HCT116 (cell line): ENCODE measurements around the gene TNXB.

Experiments used
- ATF3 ChIP-seq: IDR thresholded peaks from 2 replicates; pipeline ENCODE4 v1.6.1; 2012
- CTCF ChIP-seq, 3 experiments: fragments of 200-600 bp in 1 of 3; sonication (generic) in 1 of 3; IDR thresholded peaks in 2 of 3; conservative IDR thresholded peaks in 1 of 3; 2 replicates each; pipeline ENCODE4 v1.5.1; 2012 to 2017; ENCODE audit warnings: low read depth in 2 of 3, low read length in 2 of 3, antibody characterized with exemption in 1 of 3, borderline replicate concordance in 1 of 3, control low read depth in 1 of 3, mild to moderate bottlenecking in 1 of 3, mixed read lengths in 1 of 3, mixed run types in 1 of 3, moderate library complexity in 1 of 3; ENCODE audit not compliant: insufficient read depth in 1 of 3
- EGR1 ChIP-seq: IDR thresholded peaks from 2 replicates; pipeline ENCODE4 v1.6.1; 2012; ENCODE audit warnings: low read depth
- EZH2 ChIP-seq: fragments of 200-600 bp; sonication (generic); IDR thresholded peaks from 2 replicates; pipeline ENCODE4 v1.6.1; 2017; ENCODE audit warnings: antibody characterized with exemption, mixed run types
- EZH2phosphoT487 ChIP-seq: fragments of 200-600 bp; IDR thresholded peaks from 2 replicates; pipeline ENCODE4 v1.6.1; 2018; ENCODE audit warnings: antibody characterized with exemption, borderline replicate concordance
- MAX ChIP-seq: IDR thresholded peaks from 2 replicates; pipeline ENCODE4 v1.6.1; 2012
- POLR2A ChIP-seq: IDR thresholded peaks from 2 replicates; pipeline ENCODE4 v1.7.0; 2011; ENCODE audit warnings: borderline replicate concordance; ENCODE audit not compliant: insufficient read depth, insufficient read length; ENCODE audit errors: extremely low read depth
- POLR2AphosphoS5 ChIP-seq: IDR thresholded peaks from 2 replicates; pipeline ENCODE4 v1.6.1; 2011; ENCODE audit warnings: mild to moderate bottlenecking, low read depth, low read length, moderate library complexity
- RAD21 ChIP-seq: IDR thresholded peaks from 2 replicates; pipeline ENCODE4 v1.6.1; 2012; ENCODE audit warnings: low read depth, mild to moderate bottlenecking
- REST ChIP-seq: IDR thresholded peaks from 2 replicates; pipeline ENCODE4 v1.6.1; 2012; ENCODE audit warnings: low read depth
- SIN3A ChIP-seq: IDR thresholded peaks from 2 replicates; pipeline ENCODE4 v1.6.1; 2012; ENCODE audit warnings: low read depth
- ZBTB33 ChIP-seq: IDR thresholded peaks from 2 replicates; pipeline ENCODE4 v1.6.1; 2011; ENCODE audit warnings: mild to moderate bottlenecking, low read length, moderate library complexity; ENCODE audit not compliant: insufficient replicate concordance; ENCODE audit errors: extremely low read depth
- ZFX ChIP-seq: fragments of 450-650 bp; IDR thresholded peaks from 2 replicates; pipeline ENCODE4 v1.6.1; 2017

GRCh38 chr6:32096394-32097258 is 12.5 kb downstream of the TNXB start:
- no peak for TF ChIP-seq CTCF (IDR thresholded peaks at IDR 0.05 in 2 of 3, conservative IDR thresholded peaks at IDR 0.05 in 1 of 3; ENCODE audit: borderline replicate concordance in 1 of 3, insufficient read depth in 1 of 3, low read depth in 2 of 3, low read length in 2 of 3)
- no peak for TF ChIP-seq POLR2A
- TF ChIP-seq ATF3, result no peak
- TF ChIP-seq EGR1, result no peak
- TF ChIP-seq REST, result no peak
- no peak for TF ChIP-seq EZH2phosphoT487
- no peak for TF ChIP-seq MAX
- TF ChIP-seq SIN3A, result no peak
- no peak for TF ChIP-seq ZBTB33
- TF ChIP-seq EZH2, result no peak
- no peak for TF ChIP-seq POLR2AphosphoS5
- no peak for TF ChIP-seq ZFX
- TF ChIP-seq RAD21, result no peak
